CD4-positive, alpha-beta T cell treated with Interleukin-17A for 1 hour (primary cell): ENCODE measurements around the gene PDLIM1.
"Not testable (repeated sequence)": the region's sequence is repeated elsewhere in the genome, so short reads cannot be mapped to it uniquely, and the experiment has no call there.

Experiments used
- DNase-seq: peaks from one replicate; pipeline ENCODE4 v3.0.0-alpha.2; 2020

PDLIM1 gene

DNA sequence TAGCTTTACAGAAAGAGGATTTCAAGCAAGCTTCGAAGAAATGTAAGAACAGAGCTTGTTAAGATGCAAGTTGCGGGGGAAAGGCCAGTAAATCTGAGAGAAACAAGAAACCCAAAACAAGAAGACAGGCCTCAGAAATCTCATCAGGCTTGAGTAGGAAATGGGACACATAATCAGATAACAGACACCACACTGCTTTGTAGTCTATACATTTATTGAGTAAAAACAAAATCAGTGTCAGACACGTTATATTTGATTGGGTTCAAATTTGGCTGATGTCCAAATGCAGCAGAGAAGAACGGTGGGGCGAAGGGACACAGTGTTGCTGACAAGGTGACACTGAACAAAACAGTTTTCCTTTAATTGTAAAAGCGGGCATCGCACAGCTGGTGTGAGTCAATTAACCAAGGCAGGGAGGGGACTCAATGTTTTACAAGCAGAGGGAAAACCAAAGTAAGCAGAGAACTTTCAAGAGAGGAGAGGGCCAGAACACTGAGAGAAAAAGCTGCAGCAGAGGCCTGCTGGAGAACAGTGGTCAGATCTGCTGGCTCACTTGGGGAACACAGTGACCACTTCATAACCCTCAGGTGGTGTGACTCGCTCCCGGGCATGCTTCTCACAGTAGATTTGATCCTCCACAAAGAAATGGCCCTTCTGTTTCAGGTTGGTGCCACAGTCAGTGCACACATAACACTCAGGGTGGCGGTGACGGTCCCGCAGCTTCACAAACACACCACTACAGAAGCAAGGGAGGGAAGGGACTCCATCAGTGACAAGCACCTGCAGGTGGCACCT lies 53.2 kb downstream of the PDLIM1 start:
- no peak for DNase-seq

- no peak for DNase-seq
Observed at GRCh38 chr10:95236068-95236903, 54.5 kb downstream of the PDLIM1 start.

- no peak for DNase-seq
Observed at GRCh38 chr10:95235676-95236067, 55.1 kb downstream of the PDLIM1 start.

GRCh38 chr10:95234951-95235350 lies 55.9 kb downstream of the PDLIM1 start:
- no peak for DNase-seq

DNA sequence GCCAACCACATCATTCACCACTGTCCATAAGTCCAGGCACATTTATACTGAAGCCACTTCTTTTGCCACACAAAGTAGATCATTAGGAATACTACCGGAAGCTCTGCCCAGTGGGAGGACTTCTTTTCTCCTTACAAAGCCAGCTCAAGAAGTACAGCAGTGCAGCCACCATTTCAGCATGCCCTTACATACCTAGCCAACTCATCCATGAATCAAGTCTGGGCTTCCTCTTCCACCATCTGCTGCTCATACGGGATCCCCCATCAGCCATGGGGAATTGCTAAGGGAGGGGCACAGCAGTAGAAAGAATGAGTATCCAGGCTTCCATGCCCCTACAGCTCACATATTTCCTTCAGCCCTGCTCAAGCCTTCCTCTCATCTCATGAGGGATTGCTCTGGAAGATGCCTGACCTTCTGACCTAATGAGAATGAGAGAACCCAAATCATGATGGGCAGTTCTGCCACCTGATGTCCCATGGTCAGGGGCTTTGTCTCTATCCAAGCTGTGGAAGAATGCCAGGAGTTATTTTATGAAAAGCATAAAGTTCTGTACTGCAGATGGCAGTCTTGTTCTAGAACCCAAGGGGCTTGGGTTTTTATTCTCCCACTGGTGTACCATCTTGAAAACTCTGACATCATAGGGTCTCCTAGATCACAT lies 57.3 kb downstream of the PDLIM1 start:
- DNase-seq: no peak

DNA sequence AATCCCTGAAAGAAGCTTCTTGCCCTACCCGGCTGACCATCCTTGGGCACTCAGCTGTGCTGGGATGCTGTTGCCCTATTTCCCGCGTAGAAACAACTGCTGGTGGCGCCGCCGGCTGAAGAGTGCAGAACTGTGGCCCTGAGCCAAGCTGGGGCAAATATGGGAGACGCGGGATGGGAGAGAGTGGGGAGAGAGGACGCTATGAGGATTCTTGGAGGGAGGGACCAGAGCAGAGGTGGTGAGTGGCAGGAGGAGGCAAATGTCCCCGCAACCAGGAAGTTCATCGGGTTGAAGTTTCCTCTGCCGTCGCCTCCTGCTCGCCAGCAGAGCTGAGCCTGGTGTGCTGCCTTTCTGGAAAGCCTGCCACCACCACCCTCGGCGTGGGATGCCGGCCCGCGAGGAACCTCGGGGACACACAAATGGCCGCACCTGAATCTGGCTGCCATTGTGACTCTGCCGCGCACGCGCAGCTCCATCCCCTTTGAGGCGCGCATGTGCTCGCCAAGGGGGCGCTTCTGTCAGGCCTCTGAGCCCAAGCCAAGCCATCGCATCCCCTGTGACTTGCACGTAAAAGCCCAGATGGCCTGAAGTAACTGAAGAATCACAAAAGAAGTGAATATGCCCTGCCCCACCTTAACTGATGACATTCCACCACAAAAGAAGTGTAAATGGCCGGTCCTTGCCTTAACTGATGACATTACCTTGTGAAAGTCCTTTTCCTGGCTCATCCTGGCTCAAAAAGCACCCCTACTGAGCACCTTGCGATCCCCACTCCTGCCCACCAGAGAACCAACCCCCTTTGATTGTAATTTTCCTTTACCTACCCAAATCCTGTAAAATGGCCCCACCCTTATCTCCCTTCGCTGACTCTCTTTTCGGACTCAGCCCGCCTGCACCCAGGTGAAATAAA lies 59.9 kb downstream of the PDLIM1 start:
- peak; percentile 34 for DNase-seq

GRCh38 chr10:95229724-95230627 lies 60.8 kb downstream of the PDLIM1 start:
- DNase-seq: no peak

- DNase-seq: not testable (repeated sequence)
Observed at GRCh38 chr10:95228934-95229723, 61.7 kb downstream of the PDLIM1 start.

DNA sequence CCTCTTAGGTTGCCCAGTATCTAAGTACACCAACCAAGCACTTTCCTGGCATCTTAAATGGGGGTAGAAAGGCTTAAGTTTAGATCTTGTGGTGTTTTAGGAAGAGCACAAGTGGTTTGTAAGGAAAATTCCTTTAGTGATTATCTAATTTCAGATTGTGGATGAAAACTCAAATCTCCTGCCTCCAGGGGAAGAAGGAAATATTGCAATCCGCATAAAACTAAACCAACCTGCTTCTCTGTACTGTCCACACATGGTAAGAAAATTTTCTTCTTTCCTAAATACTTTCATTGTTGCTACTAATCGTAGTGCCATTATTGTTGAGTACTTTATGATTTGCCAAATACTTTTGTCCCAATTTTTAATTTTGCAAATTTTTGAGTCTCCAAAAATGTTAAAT lies 65.7 kb downstream of the PDLIM1 start:
- DNase-seq: no peak

DNA sequence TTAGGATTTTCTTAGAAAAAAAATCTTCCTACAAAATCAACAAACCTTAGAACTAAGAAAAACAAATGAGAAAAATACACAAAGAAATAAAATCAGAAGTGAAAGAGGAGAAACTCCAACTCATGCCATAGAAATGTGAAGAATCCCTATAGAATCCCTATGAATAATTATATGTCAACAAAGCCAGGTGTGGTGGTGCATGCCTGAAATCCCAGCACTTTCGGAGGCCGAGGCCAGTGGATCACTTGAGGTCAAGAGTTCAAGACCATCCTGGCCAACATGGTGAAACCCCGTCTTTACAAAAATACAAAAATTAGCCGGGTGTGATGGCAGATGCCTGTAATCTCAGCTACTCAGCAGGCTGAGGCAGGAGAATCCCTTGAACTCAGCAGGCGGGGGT lies 69.7 kb downstream of the PDLIM1 start:
- no peak for DNase-seq

DNA sequence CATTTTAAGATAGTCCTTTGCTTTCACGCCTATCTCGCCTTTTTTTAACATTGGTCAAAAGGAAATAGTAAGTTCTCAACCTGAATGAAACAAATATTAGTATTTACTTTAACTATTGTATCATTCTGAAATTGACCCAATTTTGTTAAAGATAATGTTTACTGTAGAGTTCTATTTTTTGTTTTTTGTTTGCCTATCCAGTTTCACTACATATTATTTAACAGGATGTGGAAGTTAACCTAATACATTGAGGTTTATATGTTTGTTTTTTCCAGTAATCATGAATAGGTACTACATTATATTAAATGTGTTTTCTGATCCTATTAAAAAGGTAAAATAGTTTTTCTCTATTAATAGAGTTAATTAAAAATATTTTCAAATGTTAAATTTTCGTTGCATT lies 70.3 kb downstream of the PDLIM1 start:
- no peak for DNase-seq

DNA sequence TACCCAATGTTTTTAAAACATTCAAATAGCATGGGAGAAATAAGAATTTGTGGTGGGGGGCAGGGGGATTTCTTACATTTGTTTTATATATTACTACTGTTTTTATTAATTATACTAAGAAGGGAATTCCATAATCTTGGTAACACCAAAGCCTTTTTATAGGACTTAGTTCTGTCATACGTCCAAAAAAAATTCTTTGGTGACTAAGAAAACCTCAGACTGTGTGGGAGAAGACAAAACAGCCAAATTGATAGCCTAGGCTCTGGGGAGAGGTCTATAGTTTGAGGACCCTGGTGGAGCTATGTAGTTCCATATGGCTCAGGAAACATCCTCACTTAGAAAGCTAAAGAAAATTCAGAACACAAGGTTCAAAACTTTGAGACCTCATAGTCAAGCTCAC lies 73.3 kb downstream of the PDLIM1 start:
- no peak for DNase-seq

DNA sequence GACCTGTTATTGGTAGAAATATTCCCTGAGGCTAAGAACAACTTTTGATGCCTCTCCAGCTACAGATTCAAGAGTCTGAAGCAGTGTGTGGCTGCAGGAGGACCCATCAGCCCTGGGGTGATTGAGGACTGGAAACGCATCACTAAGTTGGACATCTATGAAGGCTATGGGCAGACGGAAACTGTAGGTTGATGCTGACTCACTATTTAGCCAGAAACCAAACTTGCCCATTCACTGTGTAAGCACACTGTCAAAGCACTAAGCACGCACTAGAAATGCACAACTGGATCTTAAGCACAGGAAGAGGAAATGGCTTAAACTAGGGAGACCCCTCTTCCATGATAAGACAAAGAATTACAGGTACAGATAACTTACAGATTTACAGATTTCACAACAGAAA lies 76.0 kb downstream of the PDLIM1 start:
- no peak for DNase-seq

GRCh38 chr10:95214369-95214768 lies 76.4 kb downstream of the PDLIM1 start:
- no peak for DNase-seq

DNA sequence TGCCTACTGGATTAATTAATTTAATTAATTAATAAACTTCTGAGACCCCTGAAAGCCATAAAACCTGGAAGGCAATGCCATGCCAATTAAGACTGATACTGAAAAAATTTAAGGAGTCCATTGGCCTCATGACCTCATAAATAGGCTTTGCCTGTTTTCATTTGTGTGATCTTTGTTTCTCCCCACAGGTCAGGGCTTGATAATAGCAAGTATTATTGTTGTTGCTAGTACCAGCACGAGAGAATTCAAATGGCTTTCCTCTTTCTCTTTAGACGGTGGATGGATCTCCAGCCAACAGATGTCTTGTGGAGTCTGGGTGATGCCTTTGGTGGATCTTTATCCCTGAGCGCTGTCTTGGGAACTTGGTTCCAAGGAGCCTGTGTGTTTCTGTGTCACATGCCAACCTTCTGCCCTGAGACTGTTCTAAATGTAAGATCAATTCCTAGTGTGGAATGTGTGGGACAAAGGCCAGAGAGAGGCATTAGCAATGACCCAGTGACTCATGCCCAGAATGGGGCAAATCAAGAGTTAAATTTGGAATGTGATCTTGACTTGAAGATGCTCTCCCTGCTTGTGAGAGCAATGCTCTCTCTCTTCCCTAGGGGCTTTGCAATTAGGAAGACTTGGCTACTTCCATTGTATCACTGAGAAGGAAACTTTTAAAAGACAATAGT lies 79.1 kb downstream of the PDLIM1 start:
- DNase-seq: no peak

GRCh38 chr10:95209509-95210127 lies 81.2 kb downstream of the PDLIM1 start:
- DNase-seq: no peak

GRCh38 chr10:95208702-95209391 lies 82.0 kb downstream of the PDLIM1 start:
- DNase-seq: no peak

GRCh38 chr10:95202865-95203264 lies 87.9 kb downstream of the PDLIM1 start:
- not testable (repeated sequence) for DNase-seq

DNA sequence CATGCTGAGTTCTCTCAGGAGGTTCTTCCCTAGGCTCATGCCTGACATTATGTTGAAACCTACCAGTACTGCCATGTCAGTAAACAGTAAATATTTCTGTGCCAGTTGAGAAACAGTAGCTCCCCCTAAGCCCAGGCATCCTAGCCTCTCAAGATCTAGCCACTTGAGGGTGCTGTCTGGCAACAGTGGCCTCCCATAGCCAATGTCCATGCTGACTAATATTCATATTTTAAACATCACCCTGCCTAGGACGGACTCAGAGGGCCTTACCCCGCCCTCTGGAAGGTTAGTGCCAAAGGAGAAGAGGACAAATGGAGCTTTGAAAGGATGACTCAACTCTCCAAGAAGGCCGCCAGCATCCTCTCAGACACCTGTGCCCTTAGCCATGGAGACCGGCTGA lies 89.1 kb downstream of the PDLIM1 start:
- no peak for DNase-seq
